WTC11 (cell line): ENCODE data around the gene CGNL1. TPM values are rescaled to one million over a fixed set of nuclear protein-coding genes. Genes with fewer than 3 reads are reported as not detected.

Source experiments
- ATAC-seq: fragments of 200-7000 bp; cut with Tn5 transposase; 2 replicates; pipeline ENCODE4 v1.10.0; 2021; ENCODE audit warnings: mild to moderate bottlenecking, moderate library complexity
- CTCF ChIA-PET: fragments of 300-600 bp; sonication (Branson Sonifier 250); formaldehyde crosslinking; loops from one replicate; lab custom pipeline; 2021; ENCODE audit warnings: antibody characterized with exemption; lab: Charles Lee
- POLR2A ChIA-PET: fragments of 350-600 bp; sonication (Branson Sonifier 250); formaldehyde crosslinking; loops from one replicate; lab custom pipeline; 2021; ENCODE audit warnings: antibody characterized with exemption; lab: Charles Lee
- DNase-seq: peaks from one replicate; pipeline ENCODE4 v3.0.0; 2021; ENCODE audit warnings: low spot score
- H3K27ac Mint-ChIP-seq: 2 replicates; pipeline ENCODE4 v1.8.0; 2021; ENCODE audit warnings: mixed read lengths
- H3K27me3 Mint-ChIP-seq: 2 replicates; pipeline ENCODE4 v1.8.0; 2021; ENCODE audit warnings: low read depth, mild to moderate bottlenecking, moderate library complexity, mixed read lengths
- H3K36me3 Mint-ChIP-seq: 2 replicates; pipeline ENCODE4 v1.8.0; 2021; ENCODE audit warnings: mixed read lengths
- H3K4me1 Mint-ChIP-seq: 2 replicates; pipeline ENCODE4 v1.8.0; 2022; ENCODE audit warnings: mixed read lengths
- H3K4me3 Mint-ChIP-seq: 2 replicates; pipeline ENCODE4 v1.8.0; 2021; ENCODE audit warnings: mild to moderate bottlenecking, moderate library complexity, mixed read lengths
- H3K9me3 Mint-ChIP-seq: 2 replicates; pipeline ENCODE4 v1.8.0; 2021; ENCODE audit warnings: mixed read lengths
- ATF1 ChIP-seq: sonication (generic); formaldehyde crosslinking; IDR thresholded peaks from 2 replicates; pipeline ENCODE4 v1.8.1; 2023; ENCODE audit warnings: mild to moderate bottlenecking, moderate library complexity, missing genetic modification reagents
- ATF6 ChIP-seq: sonication (generic); formaldehyde crosslinking; IDR thresholded peaks from 2 replicates; pipeline ENCODE4 v1.8.1; 2023; ENCODE audit warnings: mild to moderate bottlenecking, missing genetic modification reagents
- EMX1 ChIP-seq: fragments of 250-450 bp; sonication (Bioruptor Pico); IDR thresholded peaks from 2 replicates; pipeline ENCODE4 v1.8.0; 2021; ENCODE audit warnings: mild to moderate bottlenecking
- RORB ChIP-seq: fragments of 250-450 bp; sonication (Bioruptor Pico); IDR thresholded peaks from 2 replicates; pipeline ENCODE4 v1.9.0; 2021; ENCODE audit warnings: mild to moderate bottlenecking
- SP1 ChIP-seq: sonication (generic); formaldehyde crosslinking; conservative IDR thresholded peaks from 2 replicates; pipeline ENCODE4 v1.8.1; 2022; ENCODE audit warnings: missing genetic modification reagents
- ZNF219 ChIP-seq: sonication (generic); formaldehyde crosslinking; IDR thresholded peaks from 2 replicates; pipeline ENCODE4 v1.8.0; 2023; ENCODE audit warnings: missing genetic modification reagents, mild to moderate bottlenecking, borderline replicate concordance
- ZNF232 ChIP-seq: sonication (generic); formaldehyde crosslinking; IDR thresholded peaks from 2 replicates; pipeline ENCODE4 v1.8.0; 2022; ENCODE audit warnings: mild to moderate bottlenecking, missing genetic modification reagents
- total RNA-seq: library from RNA; stranded (reverse); gene quantifications from 3 replicates; pipeline ENCODE4 v1.2.3, GENCODE V29; 2021
- TF ChIP-seq, protein P1 (sequence below): sonication (generic); formaldehyde crosslinking; IDR thresholded peaks from 2 replicates; pipeline ENCODE4 v1.8.0; 2023; ENCODE audit warnings: missing genetic modification reagents, mild to moderate bottlenecking, borderline replicate concordance
- TF ChIP-seq, protein P2 (sequence below): sonication (generic); formaldehyde crosslinking; IDR thresholded peaks from 2 replicates; pipeline ENCODE4 v1.8.1; 2023; ENCODE audit warnings: mild to moderate bottlenecking, missing genetic modification reagents, moderate library complexity
- TF ChIP-seq, protein P3 (sequence below): sonication (generic); formaldehyde crosslinking; conservative IDR thresholded peaks from 2 replicates; pipeline ENCODE4 v1.8.1; 2023; ENCODE audit warnings: mild to moderate bottlenecking, low read depth, missing genetic modification reagents, moderate library complexity
- TF ChIP-seq, protein P4 (sequence below): fragments of 250-450 bp; sonication (Bioruptor Pico); IDR thresholded peaks from 2 replicates; pipeline ENCODE4 v1.9.0; 2021; ENCODE audit warnings: mild to moderate bottlenecking
- TF ChIP-seq, protein P5 (sequence below): sonication (generic); formaldehyde crosslinking; IDR thresholded peaks from 2 replicates; pipeline ENCODE4 v1.8.1; 2023; ENCODE audit warnings: mild to moderate bottlenecking, missing genetic modification reagents, moderate library complexity
- TF ChIP-seq, protein P6 (sequence below): fragments of 200-600 bp; IDR thresholded peaks from 2 replicates; pipeline ENCODE4 v1.8.0; 2022; ENCODE audit warnings: antibody characterized with exemption

Gene CGNL1
- total RNA-seq, 1 experiment from 2014 or later, result 57.3 TPM

DNA sequence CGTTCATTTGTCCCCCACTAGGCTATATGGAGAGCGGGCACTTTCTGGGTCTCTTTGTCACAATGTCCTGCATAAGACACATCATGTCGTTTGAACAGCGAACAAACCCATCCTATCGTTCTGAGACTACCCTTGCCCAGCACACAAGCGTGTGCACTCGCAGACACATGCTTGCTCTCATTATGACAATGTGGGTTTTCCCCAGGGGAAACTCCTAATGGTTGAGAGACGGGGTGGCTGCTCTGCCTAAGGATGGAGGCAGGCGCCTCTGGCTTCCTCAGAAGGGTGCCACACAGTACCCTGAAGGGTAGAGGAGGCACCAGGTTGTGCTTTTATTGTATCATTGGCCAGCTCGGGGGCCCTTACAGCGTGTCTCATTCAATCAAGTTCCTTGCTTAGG lies 164.4 kb downstream of the CGNL1 start (continued):
- TF ChIP-seq, protein P1, sequence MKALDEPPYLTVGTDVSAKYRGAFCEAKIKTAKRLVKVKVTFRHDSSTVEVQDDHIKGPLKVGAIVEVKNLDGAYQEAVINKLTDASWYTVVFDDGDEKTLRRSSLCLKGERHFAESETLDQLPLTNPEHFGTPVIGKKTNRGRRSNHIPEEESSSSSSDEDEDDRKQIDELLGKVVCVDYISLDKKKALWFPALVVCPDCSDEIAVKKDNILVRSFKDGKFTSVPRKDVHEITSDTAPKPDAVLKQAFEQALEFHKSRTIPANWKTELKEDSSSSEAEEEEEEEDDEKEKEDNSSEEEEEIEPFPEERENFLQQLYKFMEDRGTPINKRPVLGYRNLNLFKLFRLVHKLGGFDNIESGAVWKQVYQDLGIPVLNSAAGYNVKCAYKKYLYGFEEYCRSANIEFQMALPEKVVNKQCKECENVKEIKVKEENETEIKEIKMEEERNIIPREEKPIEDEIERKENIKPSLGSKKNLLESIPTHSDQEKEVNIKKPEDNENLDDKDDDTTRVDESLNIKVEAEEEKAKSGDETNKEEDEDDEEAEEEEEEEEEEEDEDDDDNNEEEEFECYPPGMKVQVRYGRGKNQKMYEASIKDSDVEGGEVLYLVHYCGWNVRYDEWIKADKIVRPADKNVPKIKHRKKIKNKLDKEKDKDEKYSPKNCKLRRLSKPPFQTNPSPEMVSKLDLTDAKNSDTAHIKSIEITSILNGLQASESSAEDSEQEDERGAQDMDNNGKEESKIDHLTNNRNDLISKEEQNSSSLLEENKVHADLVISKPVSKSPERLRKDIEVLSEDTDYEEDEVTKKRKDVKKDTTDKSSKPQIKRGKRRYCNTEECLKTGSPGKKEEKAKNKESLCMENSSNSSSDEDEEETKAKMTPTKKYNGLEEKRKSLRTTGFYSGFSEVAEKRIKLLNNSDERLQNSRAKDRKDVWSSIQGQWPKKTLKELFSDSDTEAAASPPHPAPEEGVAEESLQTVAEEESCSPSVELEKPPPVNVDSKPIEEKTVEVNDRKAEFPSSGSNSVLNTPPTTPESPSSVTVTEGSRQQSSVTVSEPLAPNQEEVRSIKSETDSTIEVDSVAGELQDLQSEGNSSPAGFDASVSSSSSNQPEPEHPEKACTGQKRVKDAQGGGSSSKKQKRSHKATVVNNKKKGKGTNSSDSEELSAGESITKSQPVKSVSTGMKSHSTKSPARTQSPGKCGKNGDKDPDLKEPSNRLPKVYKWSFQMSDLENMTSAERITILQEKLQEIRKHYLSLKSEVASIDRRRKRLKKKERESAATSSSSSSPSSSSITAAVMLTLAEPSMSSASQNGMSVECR (CRISPR knock-in tag), result no peak
- TF ChIP-seq, protein P2, sequence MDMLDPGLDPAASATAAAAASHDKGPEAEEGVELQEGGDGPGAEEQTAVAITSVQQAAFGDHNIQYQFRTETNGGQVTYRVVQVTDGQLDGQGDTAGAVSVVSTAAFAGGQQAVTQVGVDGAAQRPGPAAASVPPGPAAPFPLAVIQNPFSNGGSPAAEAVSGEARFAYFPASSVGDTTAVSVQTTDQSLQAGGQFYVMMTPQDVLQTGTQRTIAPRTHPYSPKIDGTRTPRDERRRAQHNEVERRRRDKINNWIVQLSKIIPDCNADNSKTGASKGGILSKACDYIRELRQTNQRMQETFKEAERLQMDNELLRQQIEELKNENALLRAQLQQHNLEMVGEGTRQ (CRISPR knock-in tag), result no peak
- TF ChIP-seq EMX1 (CRISPR knock-in tag) (no peak), RORB (CRISPR knock-in tag) (no peak)

GRCh38 chr15:57541271-57541670 lies 165.0 kb downstream of the CGNL1 start:
- ATAC-seq, result no peak
- H3K4me3 Mint-ChIP-seq, result no peak overlapping the region
- TF ChIP-seq, protein P3, sequence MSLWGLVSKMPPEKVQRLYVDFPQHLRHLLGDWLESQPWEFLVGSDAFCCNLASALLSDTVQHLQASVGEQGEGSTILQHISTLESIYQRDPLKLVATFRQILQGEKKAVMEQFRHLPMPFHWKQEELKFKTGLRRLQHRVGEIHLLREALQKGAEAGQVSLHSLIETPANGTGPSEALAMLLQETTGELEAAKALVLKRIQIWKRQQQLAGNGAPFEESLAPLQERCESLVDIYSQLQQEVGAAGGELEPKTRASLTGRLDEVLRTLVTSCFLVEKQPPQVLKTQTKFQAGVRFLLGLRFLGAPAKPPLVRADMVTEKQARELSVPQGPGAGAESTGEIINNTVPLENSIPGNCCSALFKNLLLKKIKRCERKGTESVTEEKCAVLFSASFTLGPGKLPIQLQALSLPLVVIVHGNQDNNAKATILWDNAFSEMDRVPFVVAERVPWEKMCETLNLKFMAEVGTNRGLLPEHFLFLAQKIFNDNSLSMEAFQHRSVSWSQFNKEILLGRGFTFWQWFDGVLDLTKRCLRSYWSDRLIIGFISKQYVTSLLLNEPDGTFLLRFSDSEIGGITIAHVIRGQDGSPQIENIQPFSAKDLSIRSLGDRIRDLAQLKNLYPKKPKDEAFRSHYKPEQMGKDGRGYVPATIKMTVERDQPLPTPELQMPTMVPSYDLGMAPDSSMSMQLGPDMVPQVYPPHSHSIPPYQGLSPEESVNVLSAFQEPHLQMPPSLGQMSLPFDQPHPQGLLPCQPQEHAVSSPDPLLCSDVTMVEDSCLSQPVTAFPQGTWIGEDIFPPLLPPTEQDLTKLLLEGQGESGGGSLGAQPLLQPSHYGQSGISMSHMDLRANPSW (CRISPR knock-in tag), result no peak
- TF ChIP-seq EMX1 (CRISPR knock-in tag), result no peak
- no peak for TF ChIP-seq ZNF232
- TF ChIP-seq ZNF219, result no peak
- TF ChIP-seq, protein P4, sequence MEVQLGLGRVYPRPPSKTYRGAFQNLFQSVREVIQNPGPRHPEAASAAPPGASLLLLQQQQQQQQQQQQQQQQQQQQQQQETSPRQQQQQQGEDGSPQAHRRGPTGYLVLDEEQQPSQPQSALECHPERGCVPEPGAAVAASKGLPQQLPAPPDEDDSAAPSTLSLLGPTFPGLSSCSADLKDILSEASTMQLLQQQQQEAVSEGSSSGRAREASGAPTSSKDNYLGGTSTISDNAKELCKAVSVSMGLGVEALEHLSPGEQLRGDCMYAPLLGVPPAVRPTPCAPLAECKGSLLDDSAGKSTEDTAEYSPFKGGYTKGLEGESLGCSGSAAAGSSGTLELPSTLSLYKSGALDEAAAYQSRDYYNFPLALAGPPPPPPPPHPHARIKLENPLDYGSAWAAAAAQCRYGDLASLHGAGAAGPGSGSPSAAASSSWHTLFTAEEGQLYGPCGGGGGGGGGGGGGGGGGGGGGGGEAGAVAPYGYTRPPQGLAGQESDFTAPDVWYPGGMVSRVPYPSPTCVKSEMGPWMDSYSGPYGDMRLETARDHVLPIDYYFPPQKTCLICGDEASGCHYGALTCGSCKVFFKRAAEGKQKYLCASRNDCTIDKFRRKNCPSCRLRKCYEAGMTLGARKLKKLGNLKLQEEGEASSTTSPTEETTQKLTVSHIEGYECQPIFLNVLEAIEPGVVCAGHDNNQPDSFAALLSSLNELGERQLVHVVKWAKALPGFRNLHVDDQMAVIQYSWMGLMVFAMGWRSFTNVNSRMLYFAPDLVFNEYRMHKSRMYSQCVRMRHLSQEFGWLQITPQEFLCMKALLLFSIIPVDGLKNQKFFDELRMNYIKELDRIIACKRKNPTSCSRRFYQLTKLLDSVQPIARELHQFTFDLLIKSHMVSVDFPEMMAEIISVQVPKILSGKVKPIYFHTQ (CRISPR knock-in tag), result no peak
- TF ChIP-seq, all 79 proteins: peak for 0
- H3K27me3 Mint-ChIP-seq, result no peaks in the 10 kb centered on the region
- POLR2A ChIA-PET, result no interaction called here
- H3K9me3 Mint-ChIP-seq, result no peaks in the 10 kb centered on the region
- CTCF ChIA-PET, result interaction anchor here (0.6 to 3.1 kb wide), 26 partner anchors 9 to 394 kb away, joined by 3 to 46 read pairs (median 5); partner anchors contain the start of gene CGNL1
- H3K27ac Mint-ChIP-seq, result no peak overlapping the region
- no peak for DNase-seq
- no peaks in the 10 kb centered on the region for H3K4me1 Mint-ChIP-seq
- peaks cover 38% of the 10 kb centered on the region for H3K36me3 Mint-ChIP-seq

DNA sequence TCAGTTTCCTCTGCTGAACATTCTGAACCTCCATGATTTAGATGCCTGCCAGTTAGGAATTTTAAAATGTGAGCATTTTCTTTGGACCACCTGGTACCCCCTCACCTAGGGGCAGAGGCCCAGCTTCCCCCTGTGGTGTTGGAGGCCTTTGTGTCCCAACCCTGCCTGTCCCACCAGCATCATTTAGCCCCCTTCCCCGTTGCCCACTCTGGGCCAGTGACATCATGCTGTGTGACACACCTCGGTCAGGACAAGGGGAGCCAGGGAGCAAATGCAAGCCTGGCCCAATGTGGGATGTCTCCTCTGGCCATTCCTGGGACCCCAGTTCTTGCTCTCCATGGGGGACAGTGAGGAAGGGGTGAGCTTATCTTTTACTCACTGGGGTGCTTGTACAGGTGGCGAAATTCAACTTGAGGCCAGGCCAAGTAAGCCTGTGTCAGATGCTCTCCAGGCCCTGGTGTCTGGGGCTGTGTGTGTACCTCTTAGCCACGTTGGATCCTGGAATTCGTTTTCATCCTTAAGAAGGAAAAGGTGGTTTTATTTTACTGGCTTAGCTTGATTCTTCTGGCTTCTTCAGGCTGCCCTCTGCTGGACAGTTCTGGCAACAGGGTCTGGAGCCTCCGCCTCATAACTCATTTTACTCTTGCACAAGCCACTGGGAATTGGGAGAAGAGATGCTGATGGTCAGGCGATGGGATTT lies 165.7 kb downstream of the CGNL1 start:
- ATAC-seq, result peak; percentile 67
- peak; percentile 77 for DNase-seq
- Mint-ChIP-seq H3K27me3 (no peaks in the 10 kb centered on the region), H3K4me3 (no peak overlapping the region), H3K27ac (peak overlapping the region; percentile 89)
- CTCF ChIA-PET, result interaction anchor here (0.5 to 3.1 kb wide), 50 partner anchors 8 to 395 kb away, joined by 3 to 46 read pairs (median 4); partner anchors contain the start of genes CGNL1 and MYZAP
- POLR2A ChIA-PET, result interaction anchor here (0.6 kb wide), 1 partner anchor 377 kb away, joined by 3 read pairs; no protein-coding TSS in a partner anchor
- TF ChIP-seq, protein P5, sequence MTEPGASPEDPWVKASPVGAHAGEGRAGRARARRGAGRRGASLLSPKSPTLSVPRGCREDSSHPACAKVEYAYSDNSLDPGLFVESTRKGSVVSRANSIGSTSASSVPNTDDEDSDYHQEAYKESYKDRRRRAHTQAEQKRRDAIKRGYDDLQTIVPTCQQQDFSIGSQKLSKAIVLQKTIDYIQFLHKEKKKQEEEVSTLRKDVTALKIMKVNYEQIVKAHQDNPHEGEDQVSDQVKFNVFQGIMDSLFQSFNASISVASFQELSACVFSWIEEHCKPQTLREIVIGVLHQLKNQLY (CRISPR knock-in tag), result no peak
- TF ChIP-seq ATF6, result no peak
- TF ChIP-seq, protein P6, sequence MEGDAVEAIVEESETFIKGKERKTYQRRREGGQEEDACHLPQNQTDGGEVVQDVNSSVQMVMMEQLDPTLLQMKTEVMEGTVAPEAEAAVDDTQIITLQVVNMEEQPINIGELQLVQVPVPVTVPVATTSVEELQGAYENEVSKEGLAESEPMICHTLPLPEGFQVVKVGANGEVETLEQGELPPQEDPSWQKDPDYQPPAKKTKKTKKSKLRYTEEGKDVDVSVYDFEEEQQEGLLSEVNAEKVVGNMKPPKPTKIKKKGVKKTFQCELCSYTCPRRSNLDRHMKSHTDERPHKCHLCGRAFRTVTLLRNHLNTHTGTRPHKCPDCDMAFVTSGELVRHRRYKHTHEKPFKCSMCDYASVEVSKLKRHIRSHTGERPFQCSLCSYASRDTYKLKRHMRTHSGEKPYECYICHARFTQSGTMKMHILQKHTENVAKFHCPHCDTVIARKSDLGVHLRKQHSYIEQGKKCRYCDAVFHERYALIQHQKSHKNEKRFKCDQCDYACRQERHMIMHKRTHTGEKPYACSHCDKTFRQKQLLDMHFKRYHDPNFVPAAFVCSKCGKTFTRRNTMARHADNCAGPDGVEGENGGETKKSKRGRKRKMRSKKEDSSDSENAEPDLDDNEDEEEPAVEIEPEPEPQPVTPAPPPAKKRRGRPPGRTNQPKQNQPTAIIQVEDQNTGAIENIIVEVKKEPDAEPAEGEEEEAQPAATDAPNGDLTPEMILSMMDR, result peak; percentile 60
- no peak for TF ChIP-seq SP1 (CRISPR knock-in tag)
- no peak for TF ChIP-seq ATF1 (CRISPR knock-in tag)
- TF ChIP-seq, all 79 proteins: peak for 1
- Mint-ChIP-seq H3K36me3 (peaks cover 37% of the 10 kb centered on the region), H3K9me3 (no peaks in the 10 kb centered on the region), H3K4me1 (no peaks in the 10 kb centered on the region)
